GM19468 (cell line): ENCODE measurements around the gene NLK.

Experiments
- ATAC-seq: cut with Tn5 transposase; IDR thresholded peaks from one replicate; pipeline ENCODE4 v1.9.1; 2021; ENCODE audit warnings: mild to moderate bottlenecking, moderate library complexity, moderate number of reproducible peaks; ENCODE audit not compliant: unreplicated experiment; ENCODE audit errors: extremely low read depth

The NLK gene

DNA sequence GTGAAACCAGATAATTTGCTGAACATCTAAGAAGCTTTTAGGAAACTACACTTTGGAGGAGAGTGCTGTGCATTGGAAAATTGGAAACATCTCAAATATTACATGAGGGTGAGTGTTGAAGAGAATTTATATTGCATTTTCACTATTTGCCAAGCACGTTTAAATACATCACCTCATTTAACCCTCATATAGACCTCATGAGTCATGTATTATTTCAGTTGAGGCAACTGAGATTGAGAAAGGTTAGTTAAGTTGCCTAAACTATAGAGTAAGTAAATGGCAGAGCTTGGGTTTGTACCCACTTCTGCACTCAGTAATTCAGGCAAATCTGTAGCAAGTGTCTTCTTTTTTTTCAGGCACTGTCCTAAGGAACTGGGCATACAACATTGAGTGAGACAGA lies 3.7 kb upstream of the NLK start:
- ATAC-seq: no peak

DNA sequence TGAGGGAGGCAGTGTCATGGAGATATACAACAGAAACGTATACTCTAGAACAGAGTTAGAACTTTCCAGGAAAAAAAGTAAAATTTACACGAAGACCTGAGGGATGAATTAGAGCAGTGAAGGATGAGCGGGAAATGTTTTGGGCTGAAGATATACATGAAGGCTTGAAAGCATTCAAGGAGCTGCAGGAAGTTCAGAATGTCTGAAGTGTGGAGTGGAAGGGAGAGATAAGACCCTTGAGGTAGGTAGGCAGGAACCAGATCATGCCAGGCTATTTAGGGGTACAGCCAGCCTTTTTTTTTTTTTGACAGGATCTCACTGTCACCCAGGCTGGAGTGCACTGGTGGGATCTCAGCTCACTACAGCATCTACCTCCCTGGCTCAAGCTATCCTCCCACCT lies 3.2 kb upstream of the NLK start:
- ATAC-seq: no peak

DNA sequence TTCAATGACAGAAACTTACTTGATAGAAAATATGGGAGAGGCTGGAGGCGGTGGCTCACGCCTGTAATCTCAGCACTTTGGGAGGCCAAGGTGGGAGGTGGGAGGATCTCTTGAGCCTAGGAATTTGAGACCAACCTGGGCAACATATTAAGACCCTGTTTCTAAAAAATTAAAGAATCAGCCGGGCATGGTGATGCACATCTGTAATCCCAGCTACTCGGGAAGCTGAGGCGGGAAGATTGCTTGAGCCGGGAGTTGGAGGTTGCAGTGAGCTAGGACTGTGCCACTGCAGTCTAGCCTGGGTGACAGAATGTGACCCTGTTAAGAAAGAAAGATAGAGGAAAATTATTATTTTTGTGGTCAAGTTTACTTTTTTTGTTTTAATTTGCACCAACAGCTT lies 2.1 kb upstream of the NLK start:
- no peak for ATAC-seq

DNA sequence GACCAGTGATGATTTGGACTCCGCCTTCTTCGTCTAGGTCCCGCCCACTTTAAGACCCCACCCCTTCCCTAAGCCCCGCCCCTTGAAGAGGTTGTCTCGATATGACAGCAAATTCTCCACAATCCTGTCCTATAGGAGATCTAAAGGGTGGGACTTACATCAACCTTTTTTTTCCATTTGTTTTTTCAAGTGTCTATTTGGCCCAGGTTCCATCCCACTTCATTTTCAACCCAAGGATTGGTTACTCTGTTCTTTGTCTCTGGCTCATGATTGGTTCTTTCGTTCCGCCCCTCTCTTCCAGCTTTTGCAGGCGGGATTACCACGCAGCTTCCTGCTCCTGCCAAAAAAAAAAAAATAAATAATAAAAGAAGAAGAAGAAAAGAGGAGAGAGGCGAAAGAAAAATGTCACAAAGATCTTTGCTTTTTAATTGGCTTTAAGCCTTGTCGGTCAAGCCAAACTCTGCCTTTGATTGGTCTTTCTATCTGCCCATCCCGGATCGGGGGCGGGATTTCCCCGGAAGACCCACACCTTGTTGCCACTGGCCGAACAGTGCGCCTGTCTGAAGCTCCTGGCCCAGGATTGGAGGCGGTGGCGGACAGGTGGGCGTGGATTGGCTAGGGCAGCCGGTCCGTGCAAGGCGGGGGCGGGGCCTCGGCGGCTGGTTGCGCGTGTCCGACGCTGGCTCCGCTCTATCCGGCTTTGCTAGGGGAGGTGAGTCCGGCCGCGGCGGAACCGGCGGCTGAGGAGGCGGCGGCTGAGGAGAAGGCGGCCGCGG lies 1.2 kb upstream of the NLK start:
- ATAC-seq: peak; percentile 87

DNA sequence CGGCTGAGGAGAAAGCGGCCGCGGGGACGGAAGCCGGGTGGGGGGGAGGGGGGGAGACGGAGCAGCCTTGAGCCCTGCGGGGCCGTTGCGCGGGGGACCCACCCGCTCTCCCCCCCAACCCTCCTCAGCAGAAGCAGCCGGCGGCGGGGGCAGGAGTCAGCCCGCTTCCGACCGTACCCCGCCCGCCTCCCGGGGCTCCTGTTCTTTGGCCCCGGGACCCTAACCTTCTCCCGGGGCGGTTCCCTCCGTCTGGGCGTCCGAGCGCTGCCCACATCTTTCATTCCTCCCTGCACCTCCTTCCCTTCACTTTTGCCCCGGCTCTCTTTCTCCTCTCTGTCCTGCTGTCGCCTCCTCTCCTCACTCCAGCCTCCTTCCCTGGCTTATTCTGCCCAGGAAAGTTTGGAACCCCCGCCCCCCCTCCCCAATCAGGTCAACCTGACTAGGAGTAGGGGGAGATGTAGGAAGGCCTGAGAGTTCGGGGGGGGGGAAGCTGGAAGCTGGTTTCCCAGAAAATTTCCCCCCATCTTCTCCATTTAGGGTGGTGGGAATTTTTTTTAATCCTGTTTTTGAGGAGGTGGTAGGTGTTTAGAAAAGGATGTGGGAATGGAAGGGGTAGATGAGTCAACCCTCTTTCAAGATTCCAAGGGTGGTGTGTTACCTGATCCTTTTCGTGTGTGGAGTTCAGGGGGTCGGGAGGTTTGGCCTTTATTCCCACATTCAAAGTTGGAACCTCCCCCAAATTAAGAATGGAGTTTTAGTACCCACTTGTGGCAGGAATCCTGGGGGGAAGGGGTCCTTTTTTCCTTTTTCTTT lies 427 bp upstream of the NLK start:
- no peak for ATAC-seq

DNA sequence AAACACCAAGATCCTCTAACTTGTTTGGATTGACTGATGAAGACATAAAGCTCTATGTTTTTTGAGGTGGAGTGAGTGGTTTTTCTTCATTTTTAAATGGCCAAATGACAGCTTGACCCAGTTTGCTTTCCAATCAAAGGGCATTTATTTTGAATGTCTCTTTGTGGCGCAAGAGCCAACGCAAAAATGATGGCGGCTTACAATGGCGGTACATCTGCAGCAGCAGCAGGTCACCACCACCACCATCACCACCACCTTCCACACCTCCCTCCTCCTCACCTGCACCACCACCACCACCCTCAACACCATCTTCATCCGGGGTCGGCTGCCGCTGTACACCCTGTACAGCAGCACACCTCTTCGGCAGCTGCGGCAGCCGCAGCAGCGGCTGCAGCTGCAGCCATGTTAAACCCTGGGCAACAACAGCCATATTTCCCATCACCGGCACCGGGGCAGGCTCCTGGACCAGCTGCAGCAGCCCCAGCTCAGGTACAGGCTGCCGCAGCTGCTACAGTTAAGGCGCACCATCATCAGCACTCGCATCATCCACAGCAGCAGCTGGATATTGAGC lies 329 bp downstream of the NLK start:
- ATAC-seq: no peak

DNA sequence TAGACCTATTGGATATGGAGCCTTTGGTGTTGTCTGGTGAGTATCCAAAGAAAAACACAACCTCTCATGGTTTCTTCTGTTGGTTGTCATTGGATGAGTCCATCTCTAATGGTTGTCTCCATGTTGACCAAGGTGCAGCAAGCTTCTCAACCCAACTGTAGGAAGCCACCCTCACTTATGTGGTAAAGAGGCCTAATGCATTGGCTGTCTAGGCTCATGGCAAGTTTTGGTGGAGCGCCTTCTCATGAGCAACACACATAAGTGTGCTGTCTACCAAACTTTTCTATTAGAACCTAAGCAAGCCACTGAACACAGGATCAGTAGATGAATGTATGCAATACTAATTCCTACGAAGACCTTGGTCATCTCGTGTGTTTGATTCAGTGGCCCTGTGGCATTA lies 819 bp downstream of the NLK start:
- ATAC-seq: no peak

DNA sequence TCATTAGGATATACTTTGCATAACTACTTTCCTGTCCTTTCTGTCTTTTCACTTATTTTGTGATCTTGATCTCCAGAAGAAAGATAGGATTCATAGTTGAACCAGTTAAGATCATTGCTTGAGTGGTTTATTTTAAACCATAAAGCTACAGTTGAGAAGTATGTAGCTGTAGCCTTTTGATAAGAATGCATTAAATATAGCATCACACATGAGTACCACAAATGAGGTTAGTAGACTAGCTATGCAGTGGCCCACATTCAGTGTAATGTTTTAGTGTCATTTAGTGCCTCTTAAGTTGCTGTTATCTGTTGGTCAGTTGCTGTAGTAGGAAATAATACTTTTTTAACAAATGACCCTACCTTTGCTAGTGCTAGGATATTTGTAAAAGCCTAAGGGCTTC lies 1.3 kb downstream of the NLK start:
- no peak for ATAC-seq

DNA sequence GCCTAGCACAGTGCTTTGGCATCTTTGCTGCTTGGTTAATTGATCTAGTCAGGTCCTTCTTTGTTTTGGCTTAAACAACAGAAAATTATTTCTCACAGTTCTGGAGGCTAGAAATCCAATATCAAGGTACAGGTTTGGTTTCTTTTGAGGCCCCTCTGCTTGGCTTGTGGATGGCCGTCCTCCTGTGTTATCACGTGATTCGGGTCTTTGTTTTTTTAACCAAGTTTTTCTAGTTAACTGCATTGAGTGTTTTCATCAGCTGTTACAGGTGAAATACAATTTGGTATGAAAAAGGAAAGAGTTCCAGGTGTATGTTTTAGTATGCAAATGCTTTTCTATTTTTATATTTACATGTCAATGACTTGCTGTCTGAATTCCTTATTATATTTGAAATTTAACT lies 2.8 kb downstream of the NLK start:
- no peak for ATAC-seq

DNA sequence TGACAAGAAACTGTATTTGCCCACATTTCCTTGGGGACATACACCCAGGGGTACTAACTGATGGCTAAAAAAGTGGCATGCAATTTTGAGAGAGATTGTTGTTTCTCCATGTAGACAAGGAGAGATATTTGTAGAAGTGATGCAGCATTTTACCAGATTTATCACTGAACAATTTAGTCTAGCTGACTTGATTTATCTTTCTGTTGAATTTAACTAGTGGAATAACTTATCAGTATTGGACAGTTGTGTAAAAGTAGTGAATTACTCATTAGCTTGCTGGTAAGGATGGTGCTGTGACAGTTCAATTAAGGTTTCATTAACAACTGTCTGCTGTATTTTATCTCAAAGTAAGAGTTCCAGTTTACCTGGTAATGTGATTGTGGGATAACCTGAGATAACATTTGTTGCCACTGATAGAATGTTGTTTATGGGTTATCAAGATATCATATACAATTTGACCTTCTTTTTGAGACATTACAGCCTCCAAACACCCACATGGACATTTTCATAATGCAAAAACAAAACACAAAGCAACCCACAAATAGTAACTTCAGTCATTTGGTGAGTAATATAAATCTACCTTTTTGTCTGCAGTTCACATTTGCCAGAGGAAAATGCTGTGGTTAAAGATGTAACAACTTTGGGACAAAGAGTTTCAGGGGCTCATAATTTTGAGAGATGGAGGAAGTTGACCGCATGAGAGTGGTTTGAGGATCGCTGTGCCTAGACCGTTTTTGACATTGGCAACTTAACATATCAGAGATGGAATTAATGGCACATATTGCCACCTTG lies 3.8 kb downstream of the NLK start:
- no peak for ATAC-seq

DNA sequence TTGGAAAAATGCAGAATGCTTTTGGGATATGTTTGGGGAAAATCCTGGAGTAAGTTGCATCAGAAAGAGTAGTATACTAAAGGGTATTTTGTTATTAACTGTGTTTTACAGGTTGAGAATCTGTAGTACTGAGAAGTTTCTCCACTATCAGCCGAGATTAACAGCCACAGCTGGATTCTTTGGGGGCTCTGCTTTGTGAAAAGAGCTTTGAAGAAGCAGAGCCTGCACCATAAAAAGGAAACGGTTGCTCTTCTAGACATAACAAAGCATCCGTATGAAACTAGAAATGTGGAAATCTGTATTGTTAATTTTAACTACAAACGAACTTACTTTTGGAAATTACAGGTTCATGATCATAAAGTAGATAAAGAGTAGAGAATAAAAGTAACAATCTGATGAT lies 5.3 kb downstream of the NLK start:
- ATAC-seq: no peak

DNA sequence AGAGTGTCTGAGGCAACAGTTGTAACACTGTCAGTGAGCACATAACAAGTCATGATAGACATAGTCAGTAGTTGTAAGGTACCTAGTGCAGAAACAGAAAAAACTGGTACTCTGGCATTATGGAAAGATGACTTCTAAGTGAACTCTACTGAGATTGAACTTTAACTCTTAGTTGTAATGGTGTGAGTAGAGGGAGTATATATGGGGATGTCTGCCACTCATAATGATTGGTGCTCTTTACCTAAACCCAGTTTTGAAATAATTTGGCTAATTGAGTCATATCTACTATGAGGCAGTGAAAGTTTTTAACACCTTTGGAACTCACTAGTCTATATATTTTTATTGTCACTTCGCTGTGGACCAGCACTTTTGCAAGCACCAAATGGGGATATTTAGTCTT lies 6.6 kb downstream of the NLK start:
- ATAC-seq: no peak

DNA sequence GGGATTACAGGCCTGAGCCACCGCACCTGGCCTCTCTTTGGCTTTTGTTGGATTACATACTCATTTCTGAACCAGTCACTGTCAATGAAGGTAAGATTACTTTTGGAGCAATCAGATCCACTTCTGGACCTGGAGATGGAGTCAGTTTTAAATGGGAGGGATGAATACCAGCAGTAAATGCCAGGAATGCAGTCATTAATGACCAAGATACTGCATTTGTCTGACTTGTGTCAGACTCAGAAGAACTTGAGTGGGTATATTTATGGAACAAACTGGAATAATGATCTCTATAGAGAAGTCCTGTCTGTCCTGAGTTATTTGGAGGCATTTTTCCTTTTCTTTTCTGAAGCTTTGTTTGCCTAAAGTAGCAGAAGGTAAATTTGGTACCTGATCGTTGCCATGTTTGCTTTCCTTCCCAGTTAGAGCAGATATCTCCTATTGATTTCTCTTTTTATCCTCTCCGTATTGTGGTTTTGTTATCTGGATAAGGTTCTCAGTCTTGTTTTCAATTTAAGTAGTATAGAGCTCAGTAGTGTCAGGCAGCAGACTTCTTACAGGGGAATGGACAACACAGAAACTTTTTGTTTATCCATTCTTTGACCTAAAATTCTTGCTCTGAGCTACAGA lies 10.7 kb downstream of the NLK start:
- no peak for ATAC-seq

DNA sequence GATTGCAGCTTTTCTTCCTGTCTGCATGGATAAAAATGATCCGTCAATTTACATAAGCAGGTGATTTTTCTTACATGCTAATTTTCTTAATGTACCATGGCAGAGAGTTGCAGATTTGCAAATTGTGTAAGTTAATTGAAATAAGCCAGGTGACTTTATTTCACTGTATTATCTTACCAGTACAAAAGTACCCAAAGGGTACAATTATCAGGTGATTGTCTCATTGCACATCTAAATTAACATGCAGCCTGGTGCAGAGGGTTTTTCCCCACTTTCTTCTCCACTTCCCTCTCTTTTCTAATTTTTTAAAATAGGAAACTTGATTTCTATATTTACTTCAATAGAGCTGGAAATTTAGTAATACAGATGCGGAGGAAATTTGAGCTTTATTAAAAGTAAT lies 11.2 kb downstream of the NLK start:
- no peak for ATAC-seq

DNA sequence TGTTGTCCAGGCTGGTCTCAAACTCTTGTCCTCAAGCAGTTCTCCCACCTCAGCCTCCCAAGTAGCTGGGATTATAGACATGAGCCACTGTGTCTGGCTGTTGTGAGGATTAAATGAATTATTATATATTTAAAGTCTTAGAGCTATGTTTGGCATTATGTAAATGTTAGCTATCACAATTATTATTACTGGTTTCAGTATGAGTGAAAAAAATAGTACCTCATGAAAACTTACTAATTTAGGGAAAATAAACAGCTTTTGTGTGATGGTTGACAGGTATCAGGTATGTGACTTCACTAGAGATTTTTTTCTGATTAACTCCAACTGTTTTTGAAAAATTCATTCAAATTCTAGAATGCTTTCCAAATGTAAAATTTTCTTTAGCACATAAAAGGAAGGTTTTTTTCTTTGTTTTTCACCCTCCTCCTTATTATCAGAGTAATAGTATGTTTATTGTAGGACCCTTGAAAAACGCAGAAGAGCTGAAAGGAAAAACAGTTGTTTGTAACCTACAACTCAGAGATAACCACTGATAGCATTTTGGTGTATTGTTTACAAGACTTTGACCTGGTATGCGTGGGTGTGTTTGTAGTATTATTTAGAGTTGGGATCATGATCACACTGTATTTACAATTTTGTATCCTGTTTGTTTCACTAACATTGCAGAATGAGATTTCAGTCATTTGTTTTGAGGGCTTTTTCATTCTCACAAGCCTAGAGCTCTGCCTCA lies 13.2 kb downstream of the NLK start:
- no peak for ATAC-seq

DNA sequence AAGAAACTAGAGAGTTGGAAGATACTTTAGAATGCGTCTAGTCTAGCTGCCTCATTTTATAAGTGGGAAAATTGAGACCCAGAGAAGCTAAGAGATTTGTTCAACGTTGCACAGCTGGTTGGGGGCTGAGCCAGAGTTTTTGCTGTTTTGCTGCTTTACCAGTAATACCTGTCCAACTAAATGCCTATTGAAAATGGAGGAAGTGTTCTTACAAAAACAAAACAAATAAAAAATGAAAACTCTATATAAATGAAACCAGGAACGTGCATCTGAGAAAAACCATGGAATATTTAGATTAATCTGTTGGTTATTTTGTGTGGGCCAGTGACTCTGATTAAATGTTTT lies 13.8 kb downstream of the NLK start:
- no peak for ATAC-seq

DNA sequence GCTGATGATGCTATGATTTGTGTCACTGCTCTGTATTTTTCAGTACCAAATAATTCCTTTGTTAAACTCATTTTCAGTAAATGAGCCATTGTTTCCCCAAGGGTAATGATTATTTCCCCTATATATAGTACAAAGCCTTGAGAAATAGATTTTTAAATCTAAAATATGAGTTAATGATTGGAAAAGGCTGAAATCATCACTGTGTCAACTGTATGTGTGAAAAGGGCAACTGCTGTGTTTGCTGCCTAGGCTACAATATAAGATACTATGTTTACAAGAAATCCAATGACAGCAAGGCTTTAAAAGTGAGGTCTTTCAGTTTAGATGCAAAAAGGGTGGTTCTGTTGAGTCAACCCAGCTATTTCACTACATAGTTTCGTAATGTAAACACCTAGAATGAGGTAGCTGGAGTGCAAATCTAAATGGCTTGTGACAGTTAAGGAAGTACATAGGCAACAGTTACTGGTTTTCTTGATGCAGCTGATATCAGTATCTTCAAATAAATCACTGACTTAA lies 15.3 kb downstream of the NLK start:
- peak; percentile 84 for ATAC-seq

DNA sequence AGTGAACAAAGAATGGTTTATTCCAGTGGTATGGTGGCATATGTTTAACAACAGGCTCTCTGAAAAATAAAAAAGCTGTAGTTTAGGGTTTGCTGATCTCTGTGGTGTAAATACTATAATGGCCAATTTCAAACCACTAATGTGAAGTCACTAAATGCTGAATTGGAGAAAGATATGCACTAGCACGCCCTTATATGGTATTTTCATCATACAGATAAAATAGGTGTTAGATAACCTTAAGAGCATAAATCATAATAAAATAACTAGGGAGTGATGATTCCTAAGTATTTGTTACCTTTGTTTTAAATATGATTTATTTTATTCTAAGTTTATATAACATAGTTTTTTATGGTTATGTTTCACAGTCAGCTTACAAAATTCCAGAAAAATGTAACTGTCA lies 17.2 kb downstream of the NLK start:
- ATAC-seq: no peak

DNA sequence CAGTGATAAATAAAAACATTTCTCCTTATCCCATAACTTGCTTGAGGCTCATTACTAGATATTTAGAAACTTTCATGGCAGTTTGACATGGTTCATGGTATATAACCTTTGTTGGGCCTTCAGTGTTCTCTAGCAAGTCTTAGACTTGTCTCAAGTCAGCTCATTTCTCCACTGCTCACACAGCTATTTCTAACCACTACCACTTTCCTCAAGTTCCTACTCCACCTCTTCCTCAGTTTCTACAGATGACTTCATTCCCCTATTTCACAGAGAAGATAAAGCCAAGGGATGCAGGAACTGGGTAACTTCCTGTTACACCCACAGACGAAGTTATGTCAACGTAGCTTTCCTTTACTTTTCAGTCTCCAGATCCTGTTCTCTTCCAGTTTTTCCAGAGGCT lies 23.2 kb downstream of the NLK start:
- ATAC-seq: no peak

DNA sequence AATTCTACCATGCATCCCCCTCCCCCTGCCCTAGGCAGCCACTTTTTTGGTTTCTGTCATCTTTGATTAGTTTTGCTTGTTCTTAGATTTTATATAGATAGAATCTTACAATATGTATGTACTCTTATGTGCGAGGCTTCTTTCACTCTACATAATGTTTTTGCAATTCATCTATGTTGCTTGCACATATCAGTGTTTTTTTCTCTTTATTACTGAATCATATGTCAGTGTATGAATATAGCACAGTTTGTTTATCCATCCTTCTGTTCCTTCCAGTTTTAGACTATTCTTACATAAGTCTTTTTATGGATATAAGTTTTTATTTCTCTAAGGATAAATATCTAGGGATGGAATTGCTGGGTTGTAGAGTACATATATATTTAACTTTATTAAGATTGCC lies 26.6 kb downstream of the NLK start:
- no peak for ATAC-seq
